Hepatocyte (in vitro differentiated cells): ENCODE results near the gene ASB14.

Experiments
- CTCF ChIP-seq: fragments of 200-600 bp; sonication (generic); IDR thresholded peaks from 2 replicates; pipeline ENCODE4 v1.5.1; 2016; ENCODE audit warnings: antibody characterized with exemption, mild to moderate bottlenecking; ENCODE audit not compliant: poor library complexity
- EZH2phosphoT487 ChIP-seq: fragments of 200-600 bp; sonication (generic); IDR thresholded peaks from one replicate; pipeline ENCODE4 v1.6.1; 2018; ENCODE audit warnings: antibody characterized with exemption, mild to moderate bottlenecking, low read depth, moderate library complexity; ENCODE audit not compliant: unreplicated experiment, severe bottlenecking

GRCh38 chr3:57244946-57245345 lies 47.5 kb downstream of the ASB14 start:
- TF ChIP-seq CTCF (no peak), EZH2phosphoT487 (no peak)
